ENCODE results near the gene MYO1C.

Gene MYO1C

GRCh38 chr17:1485423-1486376 lies 6.8 kb downstream of the MYO1C start:
- Mint-ChIP-seq H3K27ac (no peak overlapping the region), H3K9me3 (no peaks in the 10 kb centered on the region), H3K4me3 (peak overlapping the region; percentile 77), H3K36me3 (peaks cover 11% of the 10 kb centered on the region), H3K4me1 (peaks cover 42% of the 10 kb centered on the region), H3K27me3 (peaks cover 50% of the 10 kb centered on the region)
- CTCF ChIA-PET = interaction anchor here (1.0 kb wide), 1 partner anchor 30 kb away, joined by 5 read pairs; the partner anchor contains the start of gene INPP5K
- DNase-seq = peak; percentile 78

GRCh38 chr17:1484676-1485422 lies 7.6 kb downstream of the MYO1C start:
- Mint-ChIP-seq H3K9me3 (no peaks in the 10 kb centered on the region), H3K27ac (peak overlapping the region; percentile 73), H3K4me1 (peaks cover 35% of the 10 kb centered on the region), H3K36me3 (peaks cover 9% of the 10 kb centered on the region), H3K27me3 (peaks cover 45% of the 10 kb centered on the region), H3K4me3 (peak overlapping the region; percentile 77)
- peak; percentile 68 for DNase-seq
- CTCF ChIA-PET = no interaction called here

DNA sequence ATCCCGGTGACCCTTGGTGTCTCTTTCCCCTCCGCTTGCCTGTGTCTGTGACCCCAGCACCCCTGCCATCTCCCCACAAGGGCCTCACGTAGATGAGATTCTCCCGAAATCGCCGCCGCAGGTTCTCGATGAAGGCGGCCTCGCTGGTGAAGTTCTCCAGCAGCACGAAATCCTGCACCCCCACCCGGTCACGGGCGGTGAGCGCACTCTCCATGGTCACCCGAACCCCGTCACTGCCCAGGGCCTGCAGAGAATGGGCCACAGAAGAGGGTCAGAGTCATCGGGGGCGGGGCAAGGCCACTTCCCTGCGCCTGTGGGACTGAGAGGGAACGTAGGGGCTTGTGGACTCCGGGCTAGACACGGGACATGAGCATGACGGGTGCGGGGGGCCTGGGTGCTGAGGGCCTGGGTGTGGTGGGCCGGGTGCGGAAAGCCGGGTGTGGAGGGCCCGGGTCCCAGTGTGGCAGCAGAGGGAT lies 8.4 kb downstream of the MYO1C start:
- H3K4me3 Mint-ChIP-seq = peak overlapping the region; percentile 77
- H3K27me3 Mint-ChIP-seq = peaks cover 42% of the 10 kb centered on the region
- H3K4me1 Mint-ChIP-seq = peaks cover 29% of the 10 kb centered on the region
- CTCF ChIA-PET = no interaction called here
- DNase-seq = no peak
- H3K9me3 Mint-ChIP-seq = no peaks in the 10 kb centered on the region
- peaks cover 9% of the 10 kb centered on the region for H3K36me3 Mint-ChIP-seq
- H3K27ac Mint-ChIP-seq = no peak overlapping the region

DNA sequence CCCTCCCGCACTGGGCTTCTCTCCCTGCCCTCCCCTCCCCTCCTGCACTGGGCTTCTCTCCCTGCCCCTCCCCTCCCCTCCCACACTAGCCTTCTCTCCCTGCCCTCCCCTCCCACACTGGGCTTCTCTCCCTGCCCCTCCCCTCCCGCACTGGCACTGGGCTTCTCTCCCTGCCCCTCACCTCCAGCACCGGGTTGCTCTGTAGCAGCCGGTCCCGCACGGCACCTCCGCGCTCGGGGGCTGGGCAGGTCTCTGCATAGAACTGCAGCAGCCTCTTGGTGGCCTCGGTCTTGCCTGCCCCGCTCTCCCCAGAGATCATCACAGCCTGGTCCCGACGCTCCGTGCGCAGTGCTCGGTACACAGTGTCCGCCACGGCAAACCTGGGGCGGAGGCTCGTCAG lies 9.8 kb downstream of the MYO1C start:
- DNase-seq = no peak
- H3K27ac Mint-ChIP-seq = no peak overlapping the region
- no peak overlapping the region for H3K4me3 Mint-ChIP-seq
- peaks cover 20% of the 10 kb centered on the region for H3K4me1 Mint-ChIP-seq
- peaks cover 31% of the 10 kb centered on the region for H3K27me3 Mint-ChIP-seq
- CTCF ChIA-PET = no interaction called here
- H3K36me3 Mint-ChIP-seq = peaks cover 9% of the 10 kb centered on the region
- no peaks in the 10 kb centered on the region for H3K9me3 Mint-ChIP-seq

GRCh38 chr17:1481736-1482135 lies 10.8 kb downstream of the MYO1C start:
- no peak overlapping the region for H3K27ac Mint-ChIP-seq
- CTCF ChIA-PET = no interaction called here

GRCh38 chr17:1480747-1481465 lies 11.6 kb downstream of the MYO1C start:
- Mint-ChIP-seq H3K4me3 (no peak overlapping the region), H3K27me3 (peaks cover 14% of the 10 kb centered on the region), H3K36me3 (peaks cover 9% of the 10 kb centered on the region), H3K9me3 (no peaks in the 10 kb centered on the region), H3K4me1 (peaks cover 13% of the 10 kb centered on the region), H3K27ac (no peak overlapping the region)
- no peak for DNase-seq
- CTCF ChIA-PET = no interaction called here

More at GRCh38 chr17:1481736-1482135, 10.8 kb downstream of the MYO1C start:
- peaks cover 9% of the 10 kb centered on the region for H3K36me3 Mint-ChIP-seq
- H3K4me1 Mint-ChIP-seq = peaks cover 14% of the 10 kb centered on the region
- peaks cover 22% of the 10 kb centered on the region for H3K27me3 Mint-ChIP-seq
- H3K9me3 Mint-ChIP-seq = no peaks in the 10 kb centered on the region
- DNase-seq = no peak
- H3K4me3 Mint-ChIP-seq = no peak overlapping the region

- no peak overlapping the region for H3K4me3 Mint-ChIP-seq
- H3K27ac Mint-ChIP-seq = no peak overlapping the region
- H3K36me3 Mint-ChIP-seq = peaks cover 5% of the 10 kb centered on the region
- H3K9me3 Mint-ChIP-seq = no peaks in the 10 kb centered on the region
- H3K4me1 Mint-ChIP-seq = peaks cover 9% of the 10 kb centered on the region
- DNase-seq = no peak
- peaks cover 2% of the 10 kb centered on the region for H3K27me3 Mint-ChIP-seq
- CTCF ChIA-PET = no interaction called here
These were observed 14.1 kb downstream of the MYO1C start for GRCh38 chr17:1478418-1478817.

DNA sequence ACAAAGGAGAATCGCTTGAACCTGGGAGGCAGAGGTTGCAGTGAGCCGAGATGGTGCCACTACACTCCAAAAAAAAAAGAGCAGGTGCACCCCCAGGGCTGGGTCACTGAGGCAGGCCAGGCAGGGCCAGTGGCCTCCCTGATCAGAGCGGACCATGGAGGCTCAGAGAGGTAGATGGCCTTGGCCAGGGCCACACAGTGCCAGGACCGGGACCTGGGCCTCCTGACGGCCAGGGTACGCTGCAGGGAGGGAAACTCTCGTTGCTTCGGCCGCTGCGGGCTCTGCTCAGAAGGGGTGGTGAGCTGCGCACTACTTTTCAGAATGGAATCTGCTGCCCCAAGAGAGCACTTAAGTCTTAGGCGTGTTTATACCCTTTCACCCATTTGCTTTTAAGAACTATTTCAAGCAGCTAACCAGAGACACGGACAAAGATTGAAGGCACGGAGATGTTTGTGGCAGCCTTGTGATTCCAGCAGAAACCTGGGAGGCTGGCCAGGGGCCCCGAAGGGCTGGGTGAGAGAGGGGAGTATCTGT lies 17.1 kb downstream of the MYO1C start:
- Mint-ChIP-seq H3K27me3 (peaks cover 12% of the 10 kb centered on the region), H3K36me3 (peaks cover 3% of the 10 kb centered on the region), H3K27ac (no peak overlapping the region), H3K4me3 (no peak overlapping the region), H3K4me1 (peaks cover 17% of the 10 kb centered on the region), H3K9me3 (no peaks in the 10 kb centered on the region)
- DNase-seq = no peak
- CTCF ChIA-PET = interaction anchor here (1.2 kb wide), 1 partner anchor 113 kb away, joined by 3 read pairs; no protein-coding TSS in a partner anchor

- no peak overlapping the region for H3K4me3 Mint-ChIP-seq
- no peak for DNase-seq
- no peaks in the 10 kb centered on the region for H3K9me3 Mint-ChIP-seq
- H3K36me3 Mint-ChIP-seq = peaks cover 6% of the 10 kb centered on the region
- peaks cover 12% of the 10 kb centered on the region for H3K27me3 Mint-ChIP-seq
- CTCF ChIA-PET = interaction anchor here (1.2 kb wide), 1 partner anchor 113 kb away, joined by 3 read pairs; no protein-coding TSS in a partner anchor
- H3K27ac Mint-ChIP-seq = no peak overlapping the region
- peaks cover 17% of the 10 kb centered on the region for H3K4me1 Mint-ChIP-seq
These were observed 17.9 kb downstream of the MYO1C start for GRCh38 chr17:1474402-1475189.

GRCh38 chr17:1473841-1474240 lies 18.6 kb downstream of the MYO1C start:
- Mint-ChIP-seq H3K9me3 (peaks cover 6% of the 10 kb centered on the region), H3K27me3 (peaks cover 12% of the 10 kb centered on the region), H3K27ac (no peak overlapping the region), H3K36me3 (peaks cover 12% of the 10 kb centered on the region), H3K4me3 (no peak overlapping the region), H3K4me1 (peaks cover 17% of the 10 kb centered on the region)
- DNase-seq = peak; percentile 43
- CTCF ChIA-PET = interaction anchor here (1.2 kb wide), 1 partner anchor 112 kb away, joined by 3 read pairs; no protein-coding TSS in a partner anchor

- H3K4me1 Mint-ChIP-seq = peaks cover 17% of the 10 kb centered on the region
- peaks cover 12% of the 10 kb centered on the region for H3K27me3 Mint-ChIP-seq
- H3K27ac Mint-ChIP-seq = no peak overlapping the region
- H3K9me3 Mint-ChIP-seq = peaks cover 10% of the 10 kb centered on the region
- no peak overlapping the region for H3K4me3 Mint-ChIP-seq
- CTCF ChIA-PET = no interaction called here
- peaks cover 18% of the 10 kb centered on the region for H3K36me3 Mint-ChIP-seq
- peak; percentile 65 for DNase-seq
These were observed 19.3 kb downstream of the MYO1C start for GRCh38 chr17:1473170-1473569.

DNA sequence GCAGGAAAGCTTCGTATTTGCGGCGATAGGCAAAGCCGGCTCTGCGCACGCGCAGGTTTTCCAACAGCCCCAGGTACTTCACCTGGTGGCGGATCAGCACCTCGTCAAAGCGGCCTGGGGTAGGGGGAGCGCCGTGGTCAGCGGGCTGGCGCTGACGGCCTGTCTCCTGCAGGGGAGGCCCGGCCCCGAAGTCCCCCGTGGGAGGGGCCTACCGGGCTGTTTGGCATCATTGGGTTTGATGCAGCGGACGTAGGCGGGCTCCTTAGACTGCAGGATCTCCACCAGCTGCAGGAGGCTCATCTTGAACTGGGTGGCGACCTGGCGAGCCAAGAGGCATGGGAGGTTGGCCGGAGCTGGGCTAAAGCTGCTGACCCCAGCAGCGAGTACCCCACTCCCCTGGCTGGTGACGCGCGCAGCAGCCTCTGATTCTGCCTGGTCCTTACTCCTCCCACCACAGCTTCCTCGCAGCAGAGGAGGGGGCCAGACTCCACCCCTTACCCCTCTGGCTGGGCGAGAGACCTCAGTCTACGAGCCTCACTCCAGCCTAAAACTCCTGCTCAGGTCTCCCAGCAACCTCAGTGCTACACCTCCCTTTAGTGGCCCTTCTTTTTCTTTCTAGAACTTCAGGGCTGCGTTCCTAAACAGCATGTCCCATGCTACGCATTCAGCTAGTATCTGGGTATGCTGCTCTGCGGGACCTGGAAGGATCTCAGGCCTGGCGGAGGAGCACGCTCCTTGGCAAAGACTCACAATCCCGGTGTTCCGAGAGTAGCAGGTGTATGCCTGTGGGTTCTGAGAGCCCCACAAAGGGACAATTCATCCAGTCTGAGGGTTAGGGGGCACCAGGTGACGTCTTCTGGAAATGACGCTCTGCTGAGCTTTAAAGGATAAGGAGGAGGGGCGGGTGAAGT lies 20.3 kb downstream of the MYO1C start:
- CTCF ChIA-PET = no interaction called here
- no peak overlapping the region for H3K4me3 Mint-ChIP-seq
- H3K9me3 Mint-ChIP-seq = peaks cover 10% of the 10 kb centered on the region
- peaks cover 12% of the 10 kb centered on the region for H3K27me3 Mint-ChIP-seq
- no peak overlapping the region for H3K27ac Mint-ChIP-seq
- peaks cover 22% of the 10 kb centered on the region for H3K36me3 Mint-ChIP-seq
- DNase-seq = no peak
- H3K4me1 Mint-ChIP-seq = peaks cover 17% of the 10 kb centered on the region
